OCI-LY7 (cell line): ENCODE measurements around the gene INPP5B. TPM values are rescaled to one million over a fixed set of nuclear protein-coding genes. Genes with fewer than 3 reads are reported as not detected.
A peak's percentile ranks its signal among the peaks of the same experiment; 100 is the strongest.

Source experiments
- BruUV-seq: library from RNA; stranded (reverse); fragments of 400-500 nt; replicated peaks from 2 replicates; lab custom pipeline; 2021; lab: Mats Ljungman, UMichigan
- CTCF ChIA-PET: fragments of 300-600 bp; sonication (Branson Sonifier 250); formaldehyde crosslinking; loops from one replicate; lab custom pipeline; 2022; ENCODE audit warnings: antibody characterized with exemption; ENCODE audit not compliant: unreplicated experiment; lab: Charles Lee
- POLR2A ChIA-PET: fragments of 300-600 bp; sonication (Branson Sonifier 250); formaldehyde crosslinking; loops from one replicate; lab custom pipeline; 2022; ENCODE audit warnings: antibody characterized with exemption; lab: Charles Lee
- DNase-seq: peaks from one replicate; pipeline ENCODE4 v3.0.0-alpha.2; 2015; ENCODE audit warnings: low spot score
- H2AFZ ChIP-seq: fragments of 200-600 bp; sonication (generic), shearing (Covaris generic); 2 replicates; pipeline ENCODE4 v1.6.1; 2014; ENCODE audit warnings: mild to moderate bottlenecking, antibody characterized with exemption, low read length, moderate library complexity
- H3K27ac ChIP-seq: fragments of 200-600 bp; sonication (generic); 2 replicates; pipeline ENCODE4 v1.5.1; 2014; ENCODE audit warnings: mixed run types, low read depth, mild to moderate bottlenecking, moderate library complexity, low read length, inconsistent platforms; ENCODE audit not compliant: poor library complexity, severe bottlenecking
- H3K36me3 ChIP-seq: fragments of 200-600 bp; sonication (generic); 2 replicates; pipeline ENCODE4 v1.6.1; 2014; ENCODE audit warnings: mild to moderate bottlenecking, antibody characterized with exemption, low read length, moderate library complexity, mixed read lengths; ENCODE audit not compliant: insufficient read depth
- H3K4me1 ChIP-seq: fragments of 200-600 bp; sonication (generic); 2 replicates; pipeline ENCODE4 v1.5.1; 2014; ENCODE audit warnings: mild to moderate bottlenecking, low read length; ENCODE audit not compliant: insufficient read depth, poor library complexity, severe bottlenecking
- H3K4me2 ChIP-seq: fragments of 200-600 bp; sonication (generic); 2 replicates; pipeline ENCODE4 v1.6.1; 2014; ENCODE audit warnings: mild to moderate bottlenecking, low read length
- H3K4me3 ChIP-seq: fragments of 200-600 bp; sonication (generic); 2 replicates; pipeline ENCODE4 v1.5.1; 2014; ENCODE audit warnings: mild to moderate bottlenecking, low read depth, low read length; ENCODE audit not compliant: poor library complexity, severe bottlenecking
- H3K79me2 ChIP-seq: fragments of 200-600 bp; sonication (generic); 2 replicates; pipeline ENCODE4 v1.6.1; 2016; ENCODE audit warnings: low read depth, mild to moderate bottlenecking, low read length, moderate library complexity, mixed read lengths; ENCODE audit not compliant: insufficient read depth
- H3K9me2 ChIP-seq: fragments of 200-600 bp; sonication (generic); 2 replicates; pipeline ENCODE4 v1.6.1; 2016; ENCODE audit warnings: mild to moderate bottlenecking, low read length, mixed read lengths; ENCODE audit not compliant: insufficient read depth
- H3K9me3 ChIP-seq: fragments of 200-600 bp; sonication (generic); 2 replicates; pipeline ENCODE4 v1.6.1; 2014; ENCODE audit warnings: mild to moderate bottlenecking, mixed run types, low read length, mixed read lengths
- H4K20me1 ChIP-seq: fragments of 200-600 bp; sonication (generic); 2 replicates; pipeline ENCODE4 v1.6.1; 2014; ENCODE audit warnings: mild to moderate bottlenecking, antibody characterized with exemption, low read length, moderate library complexity, mixed read lengths; ENCODE audit not compliant: insufficient read depth
- CTCF ChIP-seq: fragments of 200-600 bp; sonication (generic); conservative IDR thresholded peaks from 2 replicates; pipeline ENCODE4 v1.5.1; 2014; ENCODE audit warnings: mild to moderate bottlenecking, antibody characterized with exemption, low read length, moderate library complexity, mixed read lengths
- EZH2phosphoT487 ChIP-seq: fragments of 200-600 bp; sonication (generic); IDR thresholded peaks from 2 replicates; pipeline ENCODE4 v1.6.1; 2018; ENCODE audit warnings: low read depth, borderline replicate concordance, mild to moderate bottlenecking, mixed run types, antibody characterized with exemption, low read length, moderate library complexity, mixed read lengths
- intact Hi-C: fragments of 100-400 bp; cut with micrococcal nuclease; formaldehyde crosslinking; loops from one replicate; pipeline ENCODE4 v1.10.0; 2022; ENCODE audit not compliant: unreplicated experiment
- total RNA-seq, 2 experiments: library from RNA; depleted of rRNA in 1 of 2; stranded (reverse); fragments of >200 nt in 1 of 2; shearing (Covaris generic) in 1 of 2; gene quantifications; 2 replicates each; pipeline ENCODE4 v1.2.3, GENCODE V29; 2014 to 2022

Gene INPP5B
- total RNA-seq, 2 experiments from 2014 or later, result 49.7 to 63.0 TPM

- no TSS peak for BruUV-seq
These were observed 5.2 kb upstream of the INPP5B start for GRCh38 chr1:37951783-37952624.

GRCh38 chr1:37951041-37951782 lies 4.4 kb upstream of the INPP5B start:
- peak; percentile 50 for DNase-seq
- Histone ChIP-seq H3K9me3 (no peaks in the 10 kb centered on the region), H3K36me3 (peaks cover 1% of the 10 kb centered on the region; the same call in 1 of the 2 replicates), H3K4me1 (peaks cover 46% of the 10 kb centered on the region), H4K20me1 (no peaks in the 10 kb centered on the region), H3K4me2 (0 out of 2 replicates have a peak overlapping the region, but pooled peaks have one; percentile 5), H3K79me2 (no peaks in the 10 kb centered on the region), H3K27ac (no peak overlapping the region), H3K9me2 (no peaks in the 10 kb centered on the region), H3K4me3 (no peak overlapping the region), H2AFZ (no peak overlapping the region)
- TF ChIP-seq CTCF (no peak), EZH2phosphoT487 (no peak)
- BruUV-seq, result no TSS peak
- intact Hi-C loops, result no loop called here
- CTCF ChIA-PET, result interaction anchor here (0.5 kb wide), 2 partner anchors 567 to 984 kb away, joined by 3 read pairs; no protein-coding TSS in a partner anchor
- POLR2A ChIA-PET, result interaction anchor here (0.6 to 1.6 kb wide), 5 partner anchors 13 to 1241 kb away, joined by 3 to 4 read pairs (median 3); no protein-coding TSS in a partner anchor

More at GRCh38 chr1:37951783-37952624, 5.2 kb upstream of the INPP5B start:
- peak overlapping the region; percentile 14; the same call in 1 of the 2 replicates for H3K4me2 ChIP-seq
- H4K20me1 ChIP-seq, result no peaks in the 10 kb centered on the region
- peak; percentile 38 for DNase-seq
- H3K79me2 ChIP-seq, result no peaks in the 10 kb centered on the region
- no peak for TF ChIP-seq CTCF
- TF ChIP-seq EZH2phosphoT487, result no peak
- ChIA-PET POLR2A (interaction anchor here (0.6 kb wide), 1 partner anchor 445 kb away, joined by 3 read pairs; no protein-coding TSS in a partner anchor), CTCF (interaction anchor here (0.5 kb wide), 1 partner anchor 567 kb away, joined by 3 read pairs; no protein-coding TSS in a partner anchor)
- no peak overlapping the region for H3K27ac ChIP-seq
- no peak overlapping the region for H2AFZ ChIP-seq
- H3K9me2 ChIP-seq, result no peaks in the 10 kb centered on the region
- no peak overlapping the region for H3K4me3 ChIP-seq
- H3K9me3 ChIP-seq, result no peaks in the 10 kb centered on the region
- intact Hi-C loops, result no loop called here
- H3K4me1 ChIP-seq, result peaks cover 45% of the 10 kb centered on the region
- peaks cover 9% of the 10 kb centered on the region for H3K36me3 ChIP-seq
